ENCODE results near the gene ECM1. TPM values are rescaled to one million over a fixed set of nuclear protein-coding genes. Genes with fewer than 3 reads are reported as not detected.

Gene ECM1
- total RNA-seq, 1 experiment from 2014 or later, result 1.4 TPM

GRCh38 chr1:150515328-150516049 is 7.6 kb downstream of the ECM1 start, which contains the start of gene FALEC:
TSS of gene FALEC (plus strand) at chr1:150515752.
- Histone ChIP-seq H2BK20ac (ENCODE audit: low read depth, low read length, poor library complexity, severe bottlenecking) (no peak within 1 kb of the TSS), H3K9ac (ENCODE audit: extremely low read depth, insufficient read length, low read length) (peak within 1 kb of the TSS; percentile 67), H2BK120ac (ENCODE audit: low read depth, low read length, poor library complexity, severe bottlenecking) (no peak within 1 kb of the TSS), H2BK15ac (ENCODE audit: low read depth, low read length) (no peak within 1 kb of the TSS), H3K4ac (ENCODE audit: low read depth, low read length) (no peak within 1 kb of the TSS), H4K8ac (replicated peaks; ENCODE audit: insufficient read length, low read depth, low read length) (no peak within 1 kb of the TSS), H3K79me1 (ENCODE audit: insufficient read depth, low read depth, low read length, poor library complexity, severe bottlenecking) (no peaks in the 10 kb centered on the region), H3K4me2 (ENCODE audit: insufficient read depth, insufficient read length, low read length) (peak within 1 kb of the TSS; percentile 96), H3T11ph (ENCODE audit: low read length) (no peak within 1 kb of the TSS), H2AK5ac (ENCODE audit: insufficient read length, low read length) (no peak within 1 kb of the TSS), H3K79me2 (ENCODE audit: insufficient read depth, low read length) (no peaks in the 10 kb centered on the region), H3K18ac (ENCODE audit: insufficient read length, low read depth, low read length) (peak within 1 kb of the TSS; percentile 59), H3K23ac (ENCODE audit: insufficient read length, low read depth, low read length) (no peak within 1 kb of the TSS), H3K9me3 (ENCODE audit: control insufficient read depth, low read depth, low read length) (no peaks in the 10 kb centered on the region), H3K23me2 (ENCODE audit: insufficient read length, low read depth, low read length, poor library complexity, severe bottlenecking) (peaks cover 12% of the 10 kb centered on the region), H4K5ac (ENCODE audit: insufficient read length, low read depth, low read length) (no peak within 1 kb of the TSS), H2BK12ac (ENCODE audit: insufficient read length, low read depth, low read length) (no peak within 1 kb of the TSS), H3K56ac (ENCODE audit: insufficient read length, low read depth, low read length) (no peak within 1 kb of the TSS), H3K14ac (ENCODE audit: insufficient read depth, low read length) (peak within 1 kb of the TSS; percentile 92), H4K91ac (ENCODE audit: insufficient read length, low read depth, low read length) (no peak within 1 kb of the TSS), H4K20me1 (ENCODE audit: control insufficient read depth, insufficient read depth, insufficient read length) (peaks cover 2% of the 10 kb centered on the region), H3K27ac (ENCODE audit: insufficient read length, low read depth, low read length) (no peak within 1 kb of the TSS), H3K27me3 (ENCODE audit: insufficient read depth, low read length) (no peaks in the 10 kb centered on the region), H3K4me1 (ENCODE audit: insufficient read depth, low read length) (peaks cover 2% of the 10 kb centered on the region; the same call in 1 of the 2 replicates), H2BK5ac (ENCODE audit: insufficient read length, low read length) (no peak within 1 kb of the TSS), H2AFZ (ENCODE audit: low read length) (peak within 1 kb of the TSS; percentile 22)
- peak within 1 kb of the TSS; percentile 91 for H3K4me3 Mint-ChIP-seq
- H3K27ac Mint-ChIP-seq, result peak within 1 kb of the TSS; percentile 72 to 96 (median 92); a peak in 6 of 7 replicates
- H3K27me3 Mint-ChIP-seq (ENCODE audit: low read depth), result peaks cover 1% of the 10 kb centered on the region; the same call in 1 of the 2 replicates
- H3K9me3 Mint-ChIP-seq, result no peaks in the 10 kb centered on the region
- peaks cover 9 to 13% of the 10 kb centered on the region in 2 experiments for H3K4me1 Mint-ChIP-seq
- DNase-seq, result peak; percentile 98
- no peak for TF ChIP-seq CTCF (conservative IDR thresholded peaks at IDR 0.05)
- WGBS (ENCODE audit: extremely low coverage, insufficient read length, low lambda C conversion rate), result no CpG with 5 or more reads among the region's 54 CpGs
- H3K36me3 Mint-ChIP-seq (ENCODE audit: insufficient read depth in 1 of 3, low read depth in 3 of 3), result peaks cover 0 to 11% (median 0%) of the 10 kb centered on the region in 3 experiments; a peak in 4 of 7 replicates

Data from H9 (cell line).